LNCAP (cell line): ENCODE results near the gene CFAP77.

Experiments used
- TF ChIP-seq, protein P1 (sequence below): fragments of 450-650 bp; IDR thresholded peaks from 2 replicates; pipeline ENCODE4 v1.5.1; 2017; ENCODE audit warnings: mild to moderate bottlenecking

CFAP77 gene

DNA sequence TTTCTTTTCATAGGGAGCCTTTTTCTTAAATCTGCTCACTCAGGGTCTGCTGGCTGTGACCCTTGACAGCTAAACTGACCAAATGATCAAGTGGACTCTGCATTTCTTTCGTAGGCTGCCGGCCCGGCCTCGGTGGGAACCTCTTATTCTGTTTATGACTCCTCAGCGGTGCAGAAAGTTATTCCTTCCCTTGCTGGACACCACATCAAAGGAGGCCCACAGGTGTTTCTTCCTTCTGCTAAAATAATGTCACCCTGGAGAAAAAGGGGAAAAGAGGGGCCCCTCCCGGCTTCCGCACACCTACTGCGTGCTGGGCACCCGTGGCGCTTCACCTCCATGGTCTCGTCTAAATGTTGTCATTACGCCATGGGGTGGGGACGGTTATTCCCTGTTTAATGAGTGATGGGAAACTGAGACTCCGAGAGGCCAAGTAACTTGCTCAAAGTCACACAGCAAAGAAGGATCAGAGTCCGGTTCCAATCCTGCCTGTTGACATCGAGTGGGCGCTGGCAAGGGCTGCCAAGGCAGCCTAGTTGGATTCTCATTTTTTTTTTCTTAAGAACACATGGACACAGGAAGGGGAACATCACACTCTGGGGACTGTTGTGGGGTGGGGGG is 72.3 kb downstream of the CFAP77 start:
- TF ChIP-seq, protein P1, sequence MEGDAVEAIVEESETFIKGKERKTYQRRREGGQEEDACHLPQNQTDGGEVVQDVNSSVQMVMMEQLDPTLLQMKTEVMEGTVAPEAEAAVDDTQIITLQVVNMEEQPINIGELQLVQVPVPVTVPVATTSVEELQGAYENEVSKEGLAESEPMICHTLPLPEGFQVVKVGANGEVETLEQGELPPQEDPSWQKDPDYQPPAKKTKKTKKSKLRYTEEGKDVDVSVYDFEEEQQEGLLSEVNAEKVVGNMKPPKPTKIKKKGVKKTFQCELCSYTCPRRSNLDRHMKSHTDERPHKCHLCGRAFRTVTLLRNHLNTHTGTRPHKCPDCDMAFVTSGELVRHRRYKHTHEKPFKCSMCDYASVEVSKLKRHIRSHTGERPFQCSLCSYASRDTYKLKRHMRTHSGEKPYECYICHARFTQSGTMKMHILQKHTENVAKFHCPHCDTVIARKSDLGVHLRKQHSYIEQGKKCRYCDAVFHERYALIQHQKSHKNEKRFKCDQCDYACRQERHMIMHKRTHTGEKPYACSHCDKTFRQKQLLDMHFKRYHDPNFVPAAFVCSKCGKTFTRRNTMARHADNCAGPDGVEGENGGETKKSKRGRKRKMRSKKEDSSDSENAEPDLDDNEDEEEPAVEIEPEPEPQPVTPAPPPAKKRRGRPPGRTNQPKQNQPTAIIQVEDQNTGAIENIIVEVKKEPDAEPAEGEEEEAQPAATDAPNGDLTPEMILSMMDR: no peak

DNA sequence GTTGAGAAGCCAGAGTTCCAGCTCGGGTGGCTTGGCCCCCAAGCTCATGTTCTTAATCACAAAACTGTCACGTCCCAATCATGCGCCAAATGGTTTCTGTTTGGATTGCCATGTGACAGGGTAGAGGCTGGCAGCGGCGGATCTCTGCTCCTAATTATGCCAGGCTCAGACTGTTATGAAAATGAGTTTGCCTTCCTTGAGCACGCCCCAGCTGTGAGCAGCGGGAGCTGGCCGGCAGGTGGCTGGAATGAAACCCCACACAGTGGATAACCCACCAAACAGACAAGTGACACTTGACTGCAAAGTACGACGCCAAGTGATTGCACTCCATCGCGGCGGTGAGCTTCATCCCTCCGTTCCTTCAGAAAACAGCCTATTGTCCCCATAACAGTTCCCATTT is 75.4 kb downstream of the CFAP77 start:
- TF ChIP-seq, protein P1: no peak

DNA sequence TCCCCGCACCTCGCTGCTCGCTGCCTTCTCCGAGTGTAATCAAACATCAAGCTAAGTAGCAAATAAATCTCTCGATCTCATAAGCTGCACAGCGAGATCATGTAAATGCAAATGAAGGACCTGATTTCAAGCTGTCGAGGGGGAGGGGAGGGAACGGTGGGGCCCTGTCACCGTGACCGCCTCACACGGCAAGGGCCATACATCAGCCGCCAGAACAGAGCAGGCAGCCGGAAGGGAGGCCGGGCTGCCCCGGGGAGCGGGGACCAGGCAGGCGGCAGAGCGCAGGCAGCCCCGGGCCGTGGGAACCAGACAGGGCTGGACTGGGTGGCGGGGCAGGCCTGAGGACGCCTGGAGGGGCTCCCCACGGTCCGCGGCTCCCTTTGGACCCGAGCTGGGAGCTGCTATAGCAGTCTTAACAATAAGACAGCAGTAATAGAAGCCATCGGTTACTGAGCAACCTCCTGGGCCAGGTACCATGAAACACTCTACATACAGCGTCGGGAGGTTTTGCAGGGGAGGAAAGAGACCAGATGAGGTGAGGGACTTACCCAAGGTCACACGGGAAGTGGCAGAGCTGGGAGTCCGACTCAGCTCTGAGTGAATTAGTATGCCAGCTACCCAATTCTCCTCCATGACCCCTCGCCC is 76.8 kb downstream of the CFAP77 start:
- TF ChIP-seq, protein P1: no peak

DNA sequence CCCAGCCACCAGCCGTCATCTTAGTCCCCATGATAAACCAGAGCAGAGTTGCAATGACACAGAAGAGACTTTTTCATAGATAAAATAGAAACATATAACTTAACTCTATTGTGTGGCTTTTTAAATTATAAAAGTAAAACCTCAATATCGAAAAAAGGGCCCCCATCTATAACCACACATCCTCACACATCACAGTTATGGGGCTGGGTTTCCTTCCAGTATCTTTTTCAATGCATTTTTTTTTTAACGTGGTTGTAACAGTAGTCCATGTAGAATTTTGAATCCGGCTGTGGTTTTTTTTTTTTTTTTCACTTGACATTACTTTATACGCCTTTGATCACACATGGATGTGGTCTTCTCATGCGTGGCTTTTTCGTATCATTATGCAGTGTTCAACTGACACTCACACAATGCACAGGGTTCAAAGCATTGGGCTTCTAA is 77.4 kb downstream of the CFAP77 start:
- TF ChIP-seq, protein P1: no peak

DNA sequence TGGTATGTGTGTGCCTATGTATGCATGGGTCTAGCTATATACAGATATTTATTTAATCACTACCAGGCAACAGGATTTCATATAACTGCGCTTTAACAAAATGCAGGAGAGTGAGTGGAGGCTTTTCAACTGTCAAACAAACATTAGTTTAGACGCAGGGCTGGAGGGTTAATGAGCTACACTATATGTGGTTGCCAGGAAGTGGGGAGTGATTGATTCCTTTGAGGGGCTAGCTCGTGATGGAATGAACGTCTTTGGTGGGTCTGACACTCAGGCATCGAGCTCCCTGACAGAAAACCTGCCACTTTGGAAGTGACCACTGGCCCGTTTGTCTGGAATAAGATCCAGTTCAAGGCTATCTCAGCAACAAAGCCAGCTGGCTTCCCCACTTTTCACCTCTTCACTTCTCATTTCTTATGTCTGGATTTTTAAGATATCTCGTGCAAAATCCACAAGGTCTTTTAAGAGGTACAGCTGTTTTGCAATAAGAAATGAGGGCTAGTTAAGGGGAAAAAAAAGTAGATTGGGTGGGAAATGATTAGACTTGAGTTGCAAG is 78.0 kb downstream of the CFAP77 start:
- TF ChIP-seq, protein P1: no peak

DNA sequence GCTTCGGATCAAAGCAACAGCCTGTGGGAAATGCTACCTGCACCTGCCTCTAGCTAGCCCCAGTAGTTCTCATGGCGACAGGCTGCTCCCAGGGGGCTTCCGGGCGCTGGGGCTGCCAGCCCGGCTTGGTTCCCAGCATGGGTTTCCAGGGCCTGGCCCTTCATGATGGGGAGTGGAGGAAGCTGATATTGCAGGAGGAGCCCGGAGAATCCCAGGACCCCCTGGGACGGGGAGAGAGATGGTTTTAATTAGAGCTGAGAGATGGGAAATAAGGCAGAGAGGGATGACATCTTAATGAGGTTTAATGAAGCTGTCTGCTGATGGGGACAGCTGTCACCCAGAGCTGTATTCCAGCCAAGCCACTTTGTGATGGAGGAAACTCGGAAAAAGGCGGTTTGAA is 78.6 kb downstream of the CFAP77 start:
- TF ChIP-seq, protein P1: no peak

DNA sequence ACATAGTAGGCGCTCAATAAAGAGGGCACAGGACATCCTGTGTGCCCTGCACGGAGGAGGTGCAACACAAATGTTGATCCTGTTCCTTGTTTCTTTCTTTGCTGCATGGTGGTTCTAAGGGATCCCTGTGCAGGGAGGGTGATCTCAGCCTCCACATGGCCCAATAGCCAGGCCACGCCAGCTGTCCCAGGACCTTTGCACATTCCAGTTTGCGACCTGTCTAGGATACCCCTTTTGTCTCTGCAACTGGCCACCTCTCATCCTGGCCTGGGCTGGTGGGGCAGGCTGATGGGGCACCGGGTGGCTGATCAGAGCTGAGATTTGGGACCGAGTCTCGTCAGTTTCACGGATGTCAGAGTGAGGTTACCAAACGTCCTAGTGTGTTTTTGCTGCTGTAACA is 79.5 kb downstream of the CFAP77 start:
- TF ChIP-seq, protein P1: no peak
